Hepatocyte (in vitro differentiated cells): ENCODE measurements around the gene SEMG2. TPM values are rescaled to one million over a fixed set of nuclear protein-coding genes. Genes with fewer than 3 reads are reported as not detected.

Experiments
- DNase-seq: peaks from one replicate; pipeline ENCODE4 v3.0.0-alpha.2; 2016; ENCODE audit warnings: low spot score
- H2AFZ ChIP-seq: fragments of 200-600 bp; sonication (generic); 2 replicates; pipeline ENCODE4 v1.6.0; 2016; ENCODE audit warnings: antibody characterized with exemption, mild to moderate bottlenecking
- H3K27ac ChIP-seq: fragments of 200-600 bp; sonication (generic); 2 replicates; pipeline ENCODE4 v1.5.1; 2016; ENCODE audit warnings: mild to moderate bottlenecking
- H3K27me3 ChIP-seq: fragments of 200-600 bp; sonication (generic); 2 replicates; pipeline ENCODE4 v1.6.1; 2016
- H3K36me3 ChIP-seq: fragments of 200-600 bp; sonication (generic); replicated peaks from 2 replicates; pipeline ENCODE4 v1.5.1; 2016; ENCODE audit warnings: low read depth; ENCODE audit not compliant: insufficient read depth
- H3K4me1 ChIP-seq: fragments of 200-600 bp; sonication (generic); 2 replicates; pipeline ENCODE4 v1.5.1; 2016; ENCODE audit warnings: mild to moderate bottlenecking, moderate library complexity; ENCODE audit not compliant: insufficient read depth
- H3K4me2 ChIP-seq: fragments of 200-600 bp; sonication (generic); 2 replicates; pipeline ENCODE4 v1.6.0; 2016
- H3K4me3 ChIP-seq: fragments of 200-600 bp; sonication (generic); 2 replicates; pipeline ENCODE4 v1.5.1; 2016; ENCODE audit warnings: mild to moderate bottlenecking
- H3K79me2 ChIP-seq: fragments of 200-600 bp; sonication (generic); 2 replicates; pipeline ENCODE4 v1.6.0; 2017; ENCODE audit warnings: mild to moderate bottlenecking
- H3K9me2 ChIP-seq: fragments of 200-600 bp; sonication (generic); replicated peaks from 2 replicates; pipeline ENCODE4 v1.6.0; 2017; ENCODE audit warnings: mild to moderate bottlenecking; ENCODE audit not compliant: insufficient read depth
- H3K9me3 ChIP-seq: fragments of 200-600 bp; sonication (generic); 2 replicates; pipeline ENCODE4 v1.5.1; 2016; ENCODE audit warnings: low read depth, mild to moderate bottlenecking
- H4K20me1 ChIP-seq: fragments of 200-600 bp; sonication (generic); 2 replicates; pipeline ENCODE4 v1.6.0; 2016; ENCODE audit warnings: mild to moderate bottlenecking; ENCODE audit not compliant: insufficient read depth, poor library complexity, severe bottlenecking
- EZH2 ChIP-seq: fragments of 200-600 bp; sonication (generic); IDR thresholded peaks from 2 replicates; pipeline ENCODE4 v1.6.1; 2016; ENCODE audit warnings: antibody characterized with exemption, mild to moderate bottlenecking, borderline replicate concordance
- EZH2phosphoT487 ChIP-seq: fragments of 200-600 bp; sonication (generic); IDR thresholded peaks from one replicate; pipeline ENCODE4 v1.6.1; 2018; ENCODE audit warnings: antibody characterized with exemption, mild to moderate bottlenecking, low read depth, moderate library complexity; ENCODE audit not compliant: unreplicated experiment, severe bottlenecking
- WGBS: methylation state at CpG from one replicate; pipeline ENCODE4 v1.1.6; 2016; ENCODE audit warnings: low lambda C conversion rate; ENCODE audit errors: missing lambda C conversion rate; 5-methylcytosine and 5-hydroxymethylcytosine counted together
- polyA plus RNA-seq: library from polyadenylated mRNA; unstranded; fragments of >200 nt; fragmentation: Nextera tagmentation; extraction: Ambion mirVana; gene quantifications from 2 replicates; pipeline ENCODE4 v1.2.1, GENCODE V29; 2016
- total RNA-seq: library from RNA; depleted of rRNA; stranded (reverse); fragments of >200 nt; gene quantifications from 2 replicates; pipeline ENCODE4 v1.2.3, GENCODE V29; 2014
- TF ChIP-seq, protein P1 (sequence below): fragments of 200-600 bp; sonication (generic); IDR thresholded peaks from 2 replicates; pipeline ENCODE4 v1.5.1; 2016; ENCODE audit warnings: antibody characterized with exemption, mild to moderate bottlenecking; ENCODE audit not compliant: poor library complexity

Gene SEMG2
- total and polyA plus RNA-seq, 2 experiments from 2014 or later: not detected

DNA sequence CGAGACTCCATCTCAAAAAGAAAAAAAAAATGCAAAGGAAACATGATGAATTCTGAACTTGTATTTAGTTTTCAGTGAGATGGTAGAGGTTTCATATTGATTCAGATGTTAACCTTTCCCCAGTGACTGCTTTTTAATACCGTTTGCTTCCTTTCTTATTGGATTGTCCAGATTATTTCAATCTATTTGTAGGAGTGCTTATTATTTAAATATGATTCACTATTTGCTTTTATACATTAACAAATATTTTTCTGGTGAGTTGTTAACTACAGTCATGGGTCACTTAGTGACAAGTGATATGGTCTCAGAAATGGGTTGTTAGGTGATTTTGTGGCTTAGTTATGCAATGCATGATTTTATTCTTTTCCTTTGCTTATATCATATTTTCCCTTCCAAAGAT lies 38.1 kb upstream of the SEMG2 start:
- TF ChIP-seq, protein P1, sequence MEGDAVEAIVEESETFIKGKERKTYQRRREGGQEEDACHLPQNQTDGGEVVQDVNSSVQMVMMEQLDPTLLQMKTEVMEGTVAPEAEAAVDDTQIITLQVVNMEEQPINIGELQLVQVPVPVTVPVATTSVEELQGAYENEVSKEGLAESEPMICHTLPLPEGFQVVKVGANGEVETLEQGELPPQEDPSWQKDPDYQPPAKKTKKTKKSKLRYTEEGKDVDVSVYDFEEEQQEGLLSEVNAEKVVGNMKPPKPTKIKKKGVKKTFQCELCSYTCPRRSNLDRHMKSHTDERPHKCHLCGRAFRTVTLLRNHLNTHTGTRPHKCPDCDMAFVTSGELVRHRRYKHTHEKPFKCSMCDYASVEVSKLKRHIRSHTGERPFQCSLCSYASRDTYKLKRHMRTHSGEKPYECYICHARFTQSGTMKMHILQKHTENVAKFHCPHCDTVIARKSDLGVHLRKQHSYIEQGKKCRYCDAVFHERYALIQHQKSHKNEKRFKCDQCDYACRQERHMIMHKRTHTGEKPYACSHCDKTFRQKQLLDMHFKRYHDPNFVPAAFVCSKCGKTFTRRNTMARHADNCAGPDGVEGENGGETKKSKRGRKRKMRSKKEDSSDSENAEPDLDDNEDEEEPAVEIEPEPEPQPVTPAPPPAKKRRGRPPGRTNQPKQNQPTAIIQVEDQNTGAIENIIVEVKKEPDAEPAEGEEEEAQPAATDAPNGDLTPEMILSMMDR: no peak
- TF ChIP-seq EZH2 (no peak), EZH2phosphoT487 (no peak)
- H4K20me1 ChIP-seq: no peaks in the 10 kb centered on the region
- no peaks in the 10 kb centered on the region for H3K79me2 ChIP-seq
- no peak for DNase-seq
- H3K4me2 ChIP-seq: no peak overlapping the region
- no peak overlapping the region for H3K27ac ChIP-seq
- H3K36me3 ChIP-seq: no peaks in the 10 kb centered on the region
- WGBS: 100% methylated on average over 2 of the region's 2 CpGs
- no peak overlapping the region for H2AFZ ChIP-seq
- no peaks in the 10 kb centered on the region for H3K27me3 ChIP-seq
- no peak overlapping the region for H3K4me3 ChIP-seq
- no peaks in the 10 kb centered on the region for H3K9me3 ChIP-seq
- no peaks in the 10 kb centered on the region for H3K9me2 ChIP-seq
- no peaks in the 10 kb centered on the region for H3K4me1 ChIP-seq

DNA sequence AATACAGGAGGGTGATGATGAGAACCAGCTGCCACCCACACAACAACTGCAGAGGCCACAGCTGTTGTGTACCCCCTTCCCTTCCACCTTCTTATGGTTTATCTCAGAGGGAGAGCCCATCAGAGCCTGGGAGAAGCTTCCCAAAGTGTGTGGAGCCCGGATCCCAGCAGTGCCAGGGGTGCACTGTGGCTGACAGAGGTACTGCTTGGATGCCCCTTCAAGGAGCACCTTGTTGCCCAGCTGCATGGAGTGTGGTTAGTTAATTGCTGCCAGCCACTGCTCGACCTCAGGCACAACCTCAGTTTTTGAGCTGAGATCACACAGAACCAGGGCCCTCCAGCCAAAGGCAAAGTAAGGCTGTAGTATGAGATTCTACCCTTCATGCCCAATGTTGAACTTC lies 33.5 kb upstream of the SEMG2 start:
- Histone ChIP-seq H3K36me3 (no peaks in the 10 kb centered on the region), H2AFZ (no peak overlapping the region), H3K79me2 (no peaks in the 10 kb centered on the region), H3K27me3 (no peaks in the 10 kb centered on the region), H3K9me3 (no peaks in the 10 kb centered on the region), H3K4me1 (no peaks in the 10 kb centered on the region), H3K9me2 (no peaks in the 10 kb centered on the region), H3K4me2 (no peak overlapping the region), H4K20me1 (no peaks in the 10 kb centered on the region), H3K27ac (no peak overlapping the region), H3K4me3 (no peak overlapping the region)
- TF ChIP-seq EZH2phosphoT487: no peak
- 80% methylated on average over 2 of the region's 2 CpGs for WGBS
- no peak for DNase-seq

DNA sequence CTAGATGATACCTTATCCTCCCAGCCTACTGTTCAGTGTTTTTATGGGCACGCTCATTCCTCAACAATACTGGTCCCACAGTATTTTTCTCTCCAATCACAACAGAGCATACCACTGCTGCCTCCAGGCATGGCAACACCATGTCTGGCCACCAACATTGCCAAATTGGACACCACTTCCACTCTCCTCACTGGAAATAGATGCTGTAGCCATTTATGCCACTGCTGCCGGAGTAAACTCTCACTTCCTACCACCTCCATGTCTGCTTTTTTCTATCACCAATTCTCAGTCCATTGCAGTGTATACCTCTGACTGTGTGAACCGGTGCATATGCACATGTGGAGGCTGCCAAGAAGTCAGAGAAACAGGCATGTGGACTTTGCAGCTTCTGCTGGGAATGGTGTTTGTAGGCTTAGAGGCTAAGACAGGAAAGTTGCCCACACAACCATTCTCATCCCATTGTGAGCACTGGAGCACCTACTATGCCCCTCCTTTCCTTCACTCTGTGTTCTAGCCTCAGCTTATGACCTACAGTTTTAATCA lies 32.0 kb upstream of the SEMG2 start:
- H3K9me3 ChIP-seq: no peaks in the 10 kb centered on the region
- DNase-seq: no peak
- no peaks in the 10 kb centered on the region for H3K9me2 ChIP-seq
- no peaks in the 10 kb centered on the region for H3K27me3 ChIP-seq
- no peaks in the 10 kb centered on the region for H3K36me3 ChIP-seq
- H3K79me2 ChIP-seq: no peaks in the 10 kb centered on the region
- no peaks in the 10 kb centered on the region for H3K4me1 ChIP-seq
- WGBS: 100% methylated on average over 3 of the region's 3 CpGs
- H3K27ac ChIP-seq: no peak overlapping the region
- no peak overlapping the region for H2AFZ ChIP-seq
- no peaks in the 10 kb centered on the region for H4K20me1 ChIP-seq
- H3K4me3 ChIP-seq: no peak overlapping the region
- TF ChIP-seq EZH2 (no peak), EZH2phosphoT487 (no peak)
- TF ChIP-seq, protein P1: no peak
- H3K4me2 ChIP-seq: no peak overlapping the region

DNA sequence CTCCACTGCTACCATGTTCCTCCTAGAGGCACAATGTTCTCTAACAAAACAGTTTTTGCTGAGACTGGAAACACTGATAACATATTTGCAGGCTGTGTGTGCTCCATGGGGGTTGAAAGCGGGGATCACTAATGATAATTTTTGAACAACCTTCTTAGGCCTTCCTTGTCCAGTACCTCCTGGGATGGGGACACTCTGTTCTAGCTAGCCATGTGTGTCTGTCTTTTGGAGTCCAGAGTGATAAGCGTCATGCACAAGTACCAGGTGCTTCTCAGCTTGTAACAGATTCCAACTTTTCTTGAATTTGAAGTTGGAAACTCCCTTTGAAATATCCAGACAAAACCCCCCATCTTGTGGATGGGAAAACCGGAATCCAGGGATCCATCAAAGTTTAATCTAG lies 31.3 kb upstream of the SEMG2 start:
- 89% methylated on average over 3 of the region's 3 CpGs for WGBS
- no peak overlapping the region for H2AFZ ChIP-seq
- no peaks in the 10 kb centered on the region for H3K79me2 ChIP-seq
- no peaks in the 10 kb centered on the region for H3K9me3 ChIP-seq
- DNase-seq: no peak
- H3K9me2 ChIP-seq: no peaks in the 10 kb centered on the region
- no peaks in the 10 kb centered on the region for H3K27me3 ChIP-seq
- H3K4me3 ChIP-seq: no peak overlapping the region
- no peaks in the 10 kb centered on the region for H4K20me1 ChIP-seq
- no peak for TF ChIP-seq EZH2phosphoT487
- no peak for TF ChIP-seq EZH2
- TF ChIP-seq, protein P1: no peak
- no peaks in the 10 kb centered on the region for H3K36me3 ChIP-seq
- H3K27ac ChIP-seq: no peak overlapping the region
- no peaks in the 10 kb centered on the region for H3K4me1 ChIP-seq
- H3K4me2 ChIP-seq: no peak overlapping the region
